Measurements from ENCODE around the gene SHQ1.

DNA sequence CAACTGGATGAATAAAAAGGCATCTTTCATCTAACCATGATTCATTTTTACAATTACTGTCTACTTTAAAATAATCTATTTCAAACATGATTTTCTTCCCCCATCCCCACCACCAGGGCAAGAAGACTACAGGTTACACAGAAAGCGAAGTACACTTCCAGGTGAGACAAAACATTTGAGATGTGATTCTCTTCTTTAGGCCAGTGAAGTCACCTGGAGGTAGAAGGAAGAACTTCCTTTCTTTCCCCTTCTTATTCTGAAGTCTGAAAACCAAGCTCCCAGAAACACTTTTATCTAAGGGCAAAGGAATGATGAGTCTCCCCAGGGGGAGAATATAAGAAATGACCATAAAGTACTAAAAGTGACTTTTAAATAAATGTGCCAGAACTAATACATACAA, 36.7 kb downstream of the SHQ1 start:
- TF ChIP-seq, protein P1, sequence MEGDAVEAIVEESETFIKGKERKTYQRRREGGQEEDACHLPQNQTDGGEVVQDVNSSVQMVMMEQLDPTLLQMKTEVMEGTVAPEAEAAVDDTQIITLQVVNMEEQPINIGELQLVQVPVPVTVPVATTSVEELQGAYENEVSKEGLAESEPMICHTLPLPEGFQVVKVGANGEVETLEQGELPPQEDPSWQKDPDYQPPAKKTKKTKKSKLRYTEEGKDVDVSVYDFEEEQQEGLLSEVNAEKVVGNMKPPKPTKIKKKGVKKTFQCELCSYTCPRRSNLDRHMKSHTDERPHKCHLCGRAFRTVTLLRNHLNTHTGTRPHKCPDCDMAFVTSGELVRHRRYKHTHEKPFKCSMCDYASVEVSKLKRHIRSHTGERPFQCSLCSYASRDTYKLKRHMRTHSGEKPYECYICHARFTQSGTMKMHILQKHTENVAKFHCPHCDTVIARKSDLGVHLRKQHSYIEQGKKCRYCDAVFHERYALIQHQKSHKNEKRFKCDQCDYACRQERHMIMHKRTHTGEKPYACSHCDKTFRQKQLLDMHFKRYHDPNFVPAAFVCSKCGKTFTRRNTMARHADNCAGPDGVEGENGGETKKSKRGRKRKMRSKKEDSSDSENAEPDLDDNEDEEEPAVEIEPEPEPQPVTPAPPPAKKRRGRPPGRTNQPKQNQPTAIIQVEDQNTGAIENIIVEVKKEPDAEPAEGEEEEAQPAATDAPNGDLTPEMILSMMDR (IDR thresholded peaks at IDR 0.05; ENCODE audit: insufficient read depth, low read length), result no peak
- TF ChIP-seq GABPA (IDR thresholded peaks at IDR 0.05; ENCODE audit: low read depth), result no peak
- TF ChIP-seq POLR2AphosphoS5 (IDR thresholded peaks at IDR 0.05; ENCODE audit: low read depth), result no peak
